GM23338 (cell line): ENCODE results near the gene FBXO34. TPM values are rescaled to one million over a fixed set of nuclear protein-coding genes. Genes with fewer than 3 reads are reported as not detected.

ENCODE experiments used
- ATAC-seq: fragments of 200-7000 bp; cut with Tn5 transposase; 3 replicates; pipeline ENCODE4 v1.9.1; 2020
- DNase-seq: peaks from one replicate; pipeline ENCODE4 v3.0.0-alpha.2; 2015; ENCODE audit warnings: low spot score
- H2AFZ ChIP-seq: fragments of 200-600 bp; sonication (generic); 2 replicates; pipeline ENCODE4 v1.8.0; 2016; ENCODE audit warnings: antibody characterized with exemption, mild to moderate bottlenecking, moderate library complexity
- H3F3A ChIP-seq: fragments of 200-600 bp; sonication (generic); replicated peaks from 2 replicates; pipeline ENCODE4 v1.8.0; 2017; ENCODE audit warnings: antibody characterized with exemption, mixed run types, low read depth
- H3K27ac ChIP-seq: fragments of 200-600 bp; sonication (generic); 2 replicates; pipeline ENCODE4 v1.6.1; 2016; ENCODE audit warnings: low read depth
- H3K27me3 ChIP-seq: fragments of 200-600 bp; sonication (generic); 2 replicates; pipeline ENCODE4 v1.8.0; 2016; ENCODE audit warnings: mild to moderate bottlenecking, mixed run types, moderate library complexity; ENCODE audit not compliant: insufficient read depth
- H3K36me3 ChIP-seq: fragments of 200-600 bp; sonication (generic); 2 replicates; pipeline ENCODE4 v1.8.0; 2016; ENCODE audit warnings: mild to moderate bottlenecking; ENCODE audit not compliant: insufficient read depth
- H3K4me1 ChIP-seq: fragments of 200-600 bp; sonication (generic); 2 replicates; pipeline ENCODE4 v1.8.0; 2016; ENCODE audit warnings: mild to moderate bottlenecking, moderate library complexity; ENCODE audit not compliant: insufficient read depth
- H3K4me2 ChIP-seq: fragments of 200-600 bp; sonication (generic); 2 replicates; pipeline ENCODE4 v1.7.1; 2017; ENCODE audit warnings: mixed run types
- H3K4me3 ChIP-seq: fragments of 200-600 bp; sonication (generic); 2 replicates; pipeline ENCODE4 v1.6.1; 2016; ENCODE audit warnings: mixed run types
- H3K79me2 ChIP-seq: fragments of 200-600 bp; sonication (generic); replicated peaks from 2 replicates; pipeline ENCODE4 v1.8.0; 2017; ENCODE audit warnings: mild to moderate bottlenecking; ENCODE audit not compliant: insufficient read depth
- H3K9me2 ChIP-seq: fragments of 200-600 bp; sonication (generic); 2 replicates; pipeline ENCODE4 v1.8.0; 2017; ENCODE audit not compliant: insufficient read depth
- H4K20me1 ChIP-seq: fragments of 200-600 bp; sonication (generic); replicated peaks from 2 replicates; pipeline ENCODE4 v1.8.0; 2017; ENCODE audit warnings: mild to moderate bottlenecking; ENCODE audit not compliant: insufficient read depth
- H3K27ac Mint-ChIP-seq: 2 replicates; pipeline ENCODE4 v1.8.0; 2020; ENCODE audit warnings: inconsistent platforms, mild to moderate bottlenecking, moderate library complexity, mixed read lengths
- H3K27me3 Mint-ChIP-seq: 3 replicates; pipeline ENCODE4 v1.8.0; 2022; ENCODE audit warnings: low read depth, mild to moderate bottlenecking, moderate library complexity, mixed read lengths, inconsistent platforms; ENCODE audit not compliant: insufficient read depth, poor library complexity
- H3K36me3 Mint-ChIP-seq: 3 replicates; pipeline ENCODE4 v1.8.0; 2021; ENCODE audit warnings: low read depth, mild to moderate bottlenecking, inconsistent platforms, moderate library complexity, mixed read lengths
- H3K4me1 Mint-ChIP-seq: 3 replicates; pipeline ENCODE4 v1.8.0; 2020; ENCODE audit warnings: mild to moderate bottlenecking, inconsistent platforms, mixed read lengths
- H3K4me3 Mint-ChIP-seq: 3 replicates; pipeline ENCODE4 v1.8.0; 2021; ENCODE audit warnings: moderate library complexity, mild to moderate bottlenecking, inconsistent platforms, mixed read lengths
- H3K9me3 Mint-ChIP-seq: 3 replicates; pipeline ENCODE4 v1.8.0; 2020; ENCODE audit warnings: moderate library complexity, mild to moderate bottlenecking, inconsistent platforms, mixed read lengths
- STAT1 ChIP-seq: IDR thresholded peaks from one replicate; pipeline ENCODE4 v1.6.1; 2016; ENCODE audit warnings: antibody characterized with exemption; ENCODE audit not compliant: unreplicated experiment
- polyA plus RNA-seq: library from polyadenylated mRNA; unstranded; fragments of >200 nt; fragmentation: Nextera tagmentation; extraction: Ambion mirVana; gene quantifications from 2 replicates; pipeline ENCODE4 v1.2.1, GENCODE V29; 2016
- total RNA-seq: library from RNA; depleted of rRNA; stranded (reverse); fragments of >200 nt; shearing (Covaris generic); gene quantifications from 2 replicates; pipeline ENCODE4 v1.2.3, GENCODE V29; 2014
- TF ChIP-seq, protein P1 (sequence below): IDR thresholded peaks from one replicate; pipeline ENCODE4 v1.6.1; 2018; ENCODE audit warnings: antibody characterized with exemption; ENCODE audit not compliant: unreplicated experiment
- TF ChIP-seq, protein P2 (sequence below), 2 experiments: fragments of 200-600 bp in 1 of 2; sonication (generic) in 1 of 2; conservative IDR thresholded peaks; 2 replicates each; pipeline versions ENCODE4 v1.5.1 to v1.6.1; 2016 to 2017; ENCODE audit warnings: antibody characterized with exemption in 2 of 2, low read depth in 2 of 2, mild to moderate bottlenecking in 2 of 2, moderate library complexity in 1 of 2
- TF ChIP-seq, protein P3 (sequence below): fragments of 250-450 bp; sonication (Bioruptor Pico); IDR thresholded peaks from 2 replicates; pipeline ENCODE4 v1.5.0; 2020; ENCODE audit warnings: mild to moderate bottlenecking, moderate library complexity

FBXO34 gene
- total and polyA plus RNA-seq, 2 experiments from 2014 or later, result 9.4 to 13.4 TPM

DNA sequence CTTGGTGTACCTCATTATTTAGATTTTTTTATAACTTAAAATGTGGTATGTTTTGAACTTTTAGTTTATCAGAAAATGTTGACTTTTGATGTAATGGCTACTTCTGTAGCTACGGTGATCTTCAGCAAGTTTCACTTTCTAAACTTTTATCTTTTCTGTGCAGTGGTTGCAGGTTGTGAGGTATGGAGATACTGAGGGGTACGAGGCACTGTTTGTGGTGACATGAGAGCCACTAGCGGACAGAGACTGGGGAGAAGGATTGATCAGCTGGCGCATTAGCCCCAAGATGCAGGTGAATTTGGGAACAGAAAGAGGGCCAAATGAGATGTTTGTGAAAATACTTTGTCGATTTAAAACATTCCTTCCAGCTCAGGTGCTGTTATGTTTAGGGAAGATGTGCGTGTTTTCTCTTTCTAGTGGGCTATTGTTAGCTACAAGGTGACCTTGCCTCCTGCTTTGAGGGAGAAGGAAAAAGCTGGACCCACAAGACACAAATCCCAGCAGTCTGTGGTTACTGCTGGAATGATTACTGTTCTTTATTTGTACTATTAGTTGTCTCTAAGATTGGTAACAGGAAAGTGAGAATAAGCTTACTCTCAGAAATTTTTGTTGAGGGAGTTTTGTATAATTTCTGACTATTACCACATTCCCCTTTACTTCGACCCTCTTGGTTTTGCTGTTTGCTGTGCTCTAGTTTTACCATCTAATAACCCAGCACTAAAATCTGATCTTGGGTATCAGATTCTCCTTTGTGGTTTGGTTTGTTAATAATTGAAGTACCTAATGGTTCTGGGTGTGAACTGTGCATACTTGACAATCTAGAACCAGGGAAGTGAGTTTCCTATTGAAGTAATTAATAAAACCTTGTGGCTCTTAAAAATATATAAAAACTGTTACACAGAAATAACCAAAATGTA lies 61.7 kb downstream of the FBXO34 start (continued):
- TF ChIP-seq, protein P1, sequence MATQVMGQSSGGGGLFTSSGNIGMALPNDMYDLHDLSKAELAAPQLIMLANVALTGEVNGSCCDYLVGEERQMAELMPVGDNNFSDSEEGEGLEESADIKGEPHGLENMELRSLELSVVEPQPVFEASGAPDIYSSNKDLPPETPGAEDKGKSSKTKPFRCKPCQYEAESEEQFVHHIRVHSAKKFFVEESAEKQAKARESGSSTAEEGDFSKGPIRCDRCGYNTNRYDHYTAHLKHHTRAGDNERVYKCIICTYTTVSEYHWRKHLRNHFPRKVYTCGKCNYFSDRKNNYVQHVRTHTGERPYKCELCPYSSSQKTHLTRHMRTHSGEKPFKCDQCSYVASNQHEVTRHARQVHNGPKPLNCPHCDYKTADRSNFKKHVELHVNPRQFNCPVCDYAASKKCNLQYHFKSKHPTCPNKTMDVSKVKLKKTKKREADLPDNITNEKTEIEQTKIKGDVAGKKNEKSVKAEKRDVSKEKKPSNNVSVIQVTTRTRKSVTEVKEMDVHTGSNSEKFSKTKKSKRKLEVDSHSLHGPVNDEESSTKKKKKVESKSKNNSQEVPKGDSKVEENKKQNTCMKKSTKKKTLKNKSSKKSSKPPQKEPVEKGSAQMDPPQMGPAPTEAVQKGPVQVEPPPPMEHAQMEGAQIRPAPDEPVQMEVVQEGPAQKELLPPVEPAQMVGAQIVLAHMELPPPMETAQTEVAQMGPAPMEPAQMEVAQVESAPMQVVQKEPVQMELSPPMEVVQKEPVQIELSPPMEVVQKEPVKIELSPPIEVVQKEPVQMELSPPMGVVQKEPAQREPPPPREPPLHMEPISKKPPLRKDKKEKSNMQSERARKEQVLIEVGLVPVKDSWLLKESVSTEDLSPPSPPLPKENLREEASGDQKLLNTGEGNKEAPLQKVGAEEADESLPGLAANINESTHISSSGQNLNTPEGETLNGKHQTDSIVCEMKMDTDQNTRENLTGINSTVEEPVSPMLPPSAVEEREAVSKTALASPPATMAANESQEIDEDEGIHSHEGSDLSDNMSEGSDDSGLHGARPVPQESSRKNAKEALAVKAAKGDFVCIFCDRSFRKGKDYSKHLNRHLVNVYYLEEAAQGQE, result no peak

DNA sequence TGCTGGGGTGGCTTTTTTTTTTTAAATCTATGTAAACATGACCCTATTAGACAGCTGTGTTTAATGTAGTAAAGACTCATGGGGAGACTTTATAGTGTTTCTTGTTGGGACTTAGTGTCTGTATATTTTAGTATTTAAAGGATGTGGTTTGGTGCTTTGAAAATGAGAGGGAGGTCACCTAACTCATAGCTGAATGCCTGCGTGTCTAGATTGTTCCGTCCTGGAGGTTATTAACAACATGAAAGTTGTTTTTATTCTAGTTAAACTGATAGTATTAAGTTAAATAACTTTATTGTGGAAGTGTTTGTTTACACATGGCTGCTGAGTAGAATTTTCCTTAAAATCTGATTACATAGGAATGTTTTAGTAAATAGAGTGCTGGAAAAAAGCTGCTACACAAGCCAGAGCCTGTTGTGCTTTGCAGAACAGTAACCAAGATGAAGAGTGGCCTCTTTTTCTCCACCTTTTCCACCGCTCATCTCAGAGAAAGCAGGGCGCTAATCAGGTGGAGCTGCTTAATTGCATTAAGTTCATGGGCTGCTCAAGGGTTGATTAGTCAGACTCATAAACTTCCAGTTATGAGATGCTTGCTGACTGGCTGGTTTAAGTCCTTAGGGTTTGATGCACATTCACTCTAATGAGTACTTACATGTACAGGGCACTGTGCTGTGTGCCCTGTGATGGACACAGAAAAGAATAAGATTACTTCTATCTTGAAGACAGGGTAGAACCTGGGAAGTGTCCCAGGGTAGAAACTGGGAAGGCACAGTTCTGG lies 62.7 kb downstream of the FBXO34 start:
- Mint-ChIP-seq H3K4me1 (peaks cover 14% of the 10 kb centered on the region; the same call in 2 of the 3 replicates), H3K27ac (no peak overlapping the region; the same call in 1 of the 2 replicates), H3K36me3 (no peaks in the 10 kb centered on the region), H3K4me3 (no peak overlapping the region), H3K27me3 (no peaks in the 10 kb centered on the region), H3K9me3 (no peaks in the 10 kb centered on the region)
- Histone ChIP-seq H3K4me1 (peaks cover 7% of the 10 kb centered on the region), H3K9me2 (no peaks in the 10 kb centered on the region), H2AFZ (no peak overlapping the region), H3K79me2 (peaks cover 50% of the 10 kb centered on the region), H3K27ac (no peak overlapping the region), H3K4me3 (no peak overlapping the region), H3K36me3 (no peaks in the 10 kb centered on the region), H3K27me3 (no peaks in the 10 kb centered on the region), H4K20me1 (peaks cover 8% of the 10 kb centered on the region), H3F3A (no peaks in the 10 kb centered on the region), H3K4me2 (no peak overlapping the region)
- ATAC-seq (no peak), DNase-seq (no peak)
- TF ChIP-seq, protein P2, sequence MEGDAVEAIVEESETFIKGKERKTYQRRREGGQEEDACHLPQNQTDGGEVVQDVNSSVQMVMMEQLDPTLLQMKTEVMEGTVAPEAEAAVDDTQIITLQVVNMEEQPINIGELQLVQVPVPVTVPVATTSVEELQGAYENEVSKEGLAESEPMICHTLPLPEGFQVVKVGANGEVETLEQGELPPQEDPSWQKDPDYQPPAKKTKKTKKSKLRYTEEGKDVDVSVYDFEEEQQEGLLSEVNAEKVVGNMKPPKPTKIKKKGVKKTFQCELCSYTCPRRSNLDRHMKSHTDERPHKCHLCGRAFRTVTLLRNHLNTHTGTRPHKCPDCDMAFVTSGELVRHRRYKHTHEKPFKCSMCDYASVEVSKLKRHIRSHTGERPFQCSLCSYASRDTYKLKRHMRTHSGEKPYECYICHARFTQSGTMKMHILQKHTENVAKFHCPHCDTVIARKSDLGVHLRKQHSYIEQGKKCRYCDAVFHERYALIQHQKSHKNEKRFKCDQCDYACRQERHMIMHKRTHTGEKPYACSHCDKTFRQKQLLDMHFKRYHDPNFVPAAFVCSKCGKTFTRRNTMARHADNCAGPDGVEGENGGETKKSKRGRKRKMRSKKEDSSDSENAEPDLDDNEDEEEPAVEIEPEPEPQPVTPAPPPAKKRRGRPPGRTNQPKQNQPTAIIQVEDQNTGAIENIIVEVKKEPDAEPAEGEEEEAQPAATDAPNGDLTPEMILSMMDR (conservative IDR thresholded peaks at IDR 0.05; ENCODE audit: low read depth in 2 of 2), result no peak
- TF ChIP-seq, protein P1, result no peak
- TF ChIP-seq, protein P3, sequence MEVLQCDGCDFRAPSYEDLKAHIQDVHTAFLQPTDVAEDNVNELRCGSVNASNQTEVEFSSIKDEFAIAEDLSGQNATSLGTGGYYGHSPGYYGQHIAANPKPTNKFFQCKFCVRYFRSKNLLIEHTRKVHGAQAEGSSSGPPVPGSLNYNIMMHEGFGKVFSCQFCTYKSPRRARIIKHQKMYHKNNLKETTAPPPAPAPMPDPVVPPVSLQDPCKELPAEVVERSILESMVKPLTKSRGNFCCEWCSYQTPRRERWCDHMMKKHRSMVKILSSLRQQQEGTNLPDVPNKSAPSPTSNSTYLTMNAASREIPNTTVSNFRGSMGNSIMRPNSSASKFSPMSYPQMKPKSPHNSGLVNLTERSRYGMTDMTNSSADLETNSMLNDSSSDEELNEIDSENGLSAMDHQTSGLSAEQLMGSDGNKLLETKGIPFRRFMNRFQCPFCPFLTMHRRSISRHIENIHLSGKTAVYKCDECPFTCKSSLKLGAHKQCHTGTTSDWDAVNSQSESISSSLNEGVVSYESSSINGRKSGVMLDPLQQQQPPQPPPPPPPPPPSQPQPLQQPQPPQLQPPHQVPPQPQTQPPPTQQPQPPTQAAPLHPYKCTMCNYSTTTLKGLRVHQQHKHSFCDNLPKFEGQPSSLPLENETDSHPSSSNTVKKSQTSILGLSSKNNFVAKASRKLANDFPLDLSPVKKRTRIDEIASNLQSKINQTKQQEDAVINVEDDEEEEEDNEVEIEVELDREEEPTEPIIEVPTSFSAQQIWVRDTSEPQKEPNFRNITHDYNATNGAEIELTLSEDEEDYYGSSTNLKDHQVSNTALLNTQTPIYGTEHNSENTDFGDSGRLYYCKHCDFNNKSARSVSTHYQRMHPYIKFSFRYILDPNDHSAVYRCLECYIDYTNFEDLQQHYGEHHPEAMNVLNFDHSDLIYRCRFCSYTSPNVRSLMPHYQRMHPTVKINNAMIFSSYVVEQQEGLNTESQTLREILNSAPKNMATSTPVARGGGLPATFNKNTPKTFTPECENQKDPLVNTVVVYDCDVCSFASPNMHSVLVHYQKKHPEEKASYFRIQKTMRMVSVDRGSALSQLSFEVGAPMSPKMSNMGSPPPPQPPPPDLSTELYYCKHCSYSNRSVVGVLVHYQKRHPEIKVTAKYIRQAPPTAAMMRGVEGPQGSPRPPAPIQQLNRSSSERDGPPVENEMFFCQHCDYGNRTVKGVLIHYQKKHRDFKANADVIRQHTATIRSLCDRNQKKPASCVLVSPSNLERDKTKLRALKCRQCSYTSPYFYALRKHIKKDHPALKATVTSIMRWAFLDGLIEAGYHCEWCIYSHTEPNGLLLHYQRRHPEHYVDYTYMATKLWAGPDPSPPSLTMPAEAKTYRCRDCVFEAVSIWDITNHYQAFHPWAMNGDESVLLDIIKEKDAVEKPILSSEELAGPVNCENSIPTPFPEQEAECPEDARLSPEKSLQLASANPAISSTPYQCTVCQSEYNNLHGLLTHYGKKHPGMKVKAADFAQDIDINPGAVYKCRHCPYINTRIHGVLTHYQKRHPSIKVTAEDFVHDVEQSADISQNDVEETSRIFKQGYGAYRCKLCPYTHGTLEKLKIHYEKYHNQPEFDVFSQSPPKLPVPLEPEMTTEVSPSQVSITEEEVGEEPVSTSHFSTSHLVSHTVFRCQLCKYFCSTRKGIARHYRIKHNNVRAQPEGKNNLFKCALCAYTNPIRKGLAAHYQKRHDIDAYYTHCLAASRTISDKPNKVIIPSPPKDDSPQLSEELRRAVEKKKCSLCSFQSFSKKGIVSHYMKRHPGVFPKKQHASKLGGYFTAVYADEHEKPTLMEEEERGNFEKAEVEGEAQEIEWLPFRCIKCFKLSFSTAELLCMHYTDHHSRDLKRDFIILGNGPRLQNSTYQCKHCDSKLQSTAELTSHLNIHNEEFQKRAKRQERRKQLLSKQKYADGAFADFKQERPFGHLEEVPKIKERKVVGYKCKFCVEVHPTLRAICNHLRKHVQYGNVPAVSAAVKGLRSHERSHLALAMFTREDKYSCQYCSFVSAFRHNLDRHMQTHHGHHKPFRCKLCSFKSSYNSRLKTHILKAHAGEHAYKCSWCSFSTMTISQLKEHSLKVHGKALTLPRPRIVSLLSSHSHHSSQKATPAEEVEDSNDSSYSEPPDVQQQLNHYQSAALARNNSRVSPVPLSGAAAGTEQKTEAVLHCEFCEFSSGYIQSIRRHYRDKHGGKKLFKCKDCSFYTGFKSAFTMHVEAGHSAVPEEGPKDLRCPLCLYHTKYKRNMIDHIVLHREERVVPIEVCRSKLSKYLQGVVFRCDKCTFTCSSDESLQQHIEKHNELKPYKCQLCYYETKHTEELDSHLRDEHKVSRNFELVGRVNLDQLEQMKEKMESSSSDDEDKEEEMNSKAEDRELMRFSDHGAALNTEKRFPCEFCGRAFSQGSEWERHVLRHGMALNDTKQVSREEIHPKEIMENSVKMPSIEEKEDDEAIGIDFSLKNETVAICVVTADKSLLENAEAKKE (CRISPR knock-in tag), result no peak
- no peak for TF ChIP-seq STAT1
